HG03280 (cell line): Measurements from ENCODE around the gene ZBTB46.
A peak's percentile ranks its signal among the peaks of the same experiment; 100 is the strongest.
"Not testable (repeated sequence)": the region's sequence is repeated elsewhere in the genome, so short reads cannot be mapped to it uniquely, and the experiment has no call there.

Experiments
- ATAC-seq: cut with Tn5 transposase; IDR thresholded peaks from one replicate; pipeline ENCODE4 v1.9.1; 2021; ENCODE audit warnings: mild to moderate bottlenecking, moderate library complexity; ENCODE audit not compliant: unreplicated experiment

ZBTB46 gene

GRCh38 chr20:63859166-63859699 is 28.2 kb upstream of the ZBTB46 start:
- ATAC-seq: no peak

- ATAC-seq: no peak
These were observed 27.5 kb upstream of the ZBTB46 start for GRCh38 chr20:63858393-63859165.

DNA sequence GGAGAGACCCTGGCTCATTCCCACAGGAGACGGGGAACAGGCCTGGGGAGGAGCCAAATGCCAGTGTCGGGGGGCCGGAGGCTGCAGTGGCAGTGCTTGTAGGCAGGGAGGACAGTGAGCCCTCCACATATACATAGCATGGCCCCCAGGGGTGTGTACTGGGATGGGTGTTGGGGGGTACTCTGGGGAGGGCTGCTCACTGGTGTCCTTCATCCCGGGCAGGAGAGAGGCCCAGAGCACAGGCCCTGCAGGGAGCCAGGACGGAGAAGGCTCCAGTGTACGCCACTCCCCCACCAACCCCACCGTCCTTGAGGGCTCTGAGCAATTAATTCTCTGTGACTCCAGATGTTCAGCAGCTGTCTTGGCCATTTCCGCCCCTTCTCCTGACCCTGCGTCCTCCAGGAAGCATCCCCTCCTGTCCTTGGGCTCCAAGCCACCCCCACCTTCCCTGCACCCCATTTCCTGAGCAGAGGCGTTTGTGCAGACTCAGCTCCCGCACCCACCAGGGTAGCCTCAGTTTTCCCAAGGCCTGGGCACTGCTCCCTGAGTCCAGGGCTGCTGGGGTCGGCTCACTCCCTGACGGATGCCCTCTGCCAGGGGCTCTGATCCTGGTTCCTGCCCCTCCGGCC is 26.8 kb upstream of the ZBTB46 start:
- no peak for ATAC-seq

GRCh38 chr20:63856098-63856511 is 25.0 kb upstream of the ZBTB46 start:
- ATAC-seq: no peak

DNA sequence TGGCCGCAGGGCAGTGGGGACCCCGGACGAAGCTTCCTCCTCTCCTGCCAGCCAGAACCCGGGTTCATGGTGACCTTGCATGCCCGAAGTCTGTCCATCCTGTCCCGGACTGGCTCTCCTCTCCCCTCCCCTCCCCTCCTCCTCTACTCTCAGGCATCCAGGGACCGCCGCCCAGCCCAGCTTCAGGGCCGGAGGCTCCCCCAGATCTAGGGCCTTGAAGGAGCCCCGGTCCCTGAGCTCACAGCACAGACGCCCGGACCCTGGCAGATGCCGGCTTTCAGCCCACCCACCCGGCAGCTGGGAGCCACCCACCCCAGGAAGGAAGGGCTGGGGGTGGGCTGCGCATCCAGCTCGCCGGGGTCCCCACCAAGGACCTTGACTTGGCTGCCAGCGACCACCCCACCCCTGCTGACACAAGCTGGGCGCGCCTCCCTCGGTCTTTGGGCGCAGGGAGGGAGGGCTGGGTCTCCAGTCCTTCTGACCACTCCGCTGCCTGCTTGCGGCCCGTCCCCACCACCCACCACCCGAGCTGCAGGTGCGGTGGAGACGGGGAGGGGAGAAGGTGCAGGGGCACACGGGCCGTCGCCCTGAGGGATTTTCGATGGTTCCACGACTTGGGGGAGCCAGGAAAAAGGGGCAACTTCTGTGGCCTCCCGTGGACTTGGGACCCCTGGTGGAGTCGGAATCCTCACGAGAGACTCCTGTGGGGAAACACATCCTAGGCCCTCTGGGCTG is 24.5 kb upstream of the ZBTB46 start:
- ATAC-seq: no peak

DNA sequence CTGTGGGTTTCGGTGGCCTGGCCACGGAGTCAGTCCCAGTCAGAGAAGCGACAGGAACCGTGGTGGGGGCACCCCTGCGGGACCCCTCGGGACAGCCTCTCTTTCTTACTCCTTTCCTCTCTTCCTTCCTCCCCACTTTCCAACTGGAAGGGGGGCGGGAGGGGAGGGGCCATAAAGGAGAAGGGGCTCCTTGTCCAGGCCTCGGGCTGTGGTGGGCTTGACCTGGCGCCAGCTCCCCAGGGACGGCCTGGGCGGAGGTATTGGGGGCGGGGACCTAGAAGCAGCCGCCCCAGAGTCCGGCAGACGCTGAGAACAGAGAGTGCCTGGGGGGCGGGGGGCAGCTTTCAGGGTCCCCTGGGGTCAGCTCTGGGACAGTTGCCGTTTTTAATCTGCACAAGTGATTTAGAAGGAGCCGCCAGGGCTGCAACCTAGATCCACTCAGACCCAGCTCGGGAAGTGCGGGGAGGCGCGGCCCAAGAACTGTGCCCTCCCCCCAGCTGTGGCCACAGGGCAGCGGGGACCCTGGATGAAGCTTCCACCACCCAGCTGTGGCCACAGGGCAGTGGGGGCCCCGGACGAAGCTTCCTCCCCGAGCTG is 23.8 kb upstream of the ZBTB46 start:
- no peak for ATAC-seq

- ATAC-seq: no peak
These were observed 23.2 kb upstream of the ZBTB46 start for GRCh38 chr20:63854069-63854765.

GRCh38 chr20:63853733-63854068 is 22.6 kb upstream of the ZBTB46 start:
- not testable (repeated sequence) for ATAC-seq

DNA sequence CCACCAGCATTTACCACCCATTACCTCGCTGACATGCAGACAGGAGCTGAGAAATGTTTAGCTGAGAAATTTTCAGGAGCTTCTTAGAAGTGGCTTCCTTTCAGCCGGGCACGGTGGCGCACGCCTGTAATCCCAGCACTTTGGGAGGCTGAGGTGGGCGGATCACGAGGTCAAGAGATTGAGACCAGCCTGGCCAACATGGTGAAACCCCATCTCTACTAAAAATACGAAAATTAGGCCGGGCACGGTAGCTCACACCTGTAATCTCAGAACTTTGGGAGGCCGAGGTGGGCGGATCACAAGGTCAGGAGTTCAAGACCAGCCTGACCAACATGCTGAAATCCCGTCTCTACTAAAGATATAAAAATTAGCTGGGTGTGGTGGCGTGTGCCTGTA is 20.5 kb upstream of the ZBTB46 start:
- ATAC-seq: not testable (repeated sequence)

DNA sequence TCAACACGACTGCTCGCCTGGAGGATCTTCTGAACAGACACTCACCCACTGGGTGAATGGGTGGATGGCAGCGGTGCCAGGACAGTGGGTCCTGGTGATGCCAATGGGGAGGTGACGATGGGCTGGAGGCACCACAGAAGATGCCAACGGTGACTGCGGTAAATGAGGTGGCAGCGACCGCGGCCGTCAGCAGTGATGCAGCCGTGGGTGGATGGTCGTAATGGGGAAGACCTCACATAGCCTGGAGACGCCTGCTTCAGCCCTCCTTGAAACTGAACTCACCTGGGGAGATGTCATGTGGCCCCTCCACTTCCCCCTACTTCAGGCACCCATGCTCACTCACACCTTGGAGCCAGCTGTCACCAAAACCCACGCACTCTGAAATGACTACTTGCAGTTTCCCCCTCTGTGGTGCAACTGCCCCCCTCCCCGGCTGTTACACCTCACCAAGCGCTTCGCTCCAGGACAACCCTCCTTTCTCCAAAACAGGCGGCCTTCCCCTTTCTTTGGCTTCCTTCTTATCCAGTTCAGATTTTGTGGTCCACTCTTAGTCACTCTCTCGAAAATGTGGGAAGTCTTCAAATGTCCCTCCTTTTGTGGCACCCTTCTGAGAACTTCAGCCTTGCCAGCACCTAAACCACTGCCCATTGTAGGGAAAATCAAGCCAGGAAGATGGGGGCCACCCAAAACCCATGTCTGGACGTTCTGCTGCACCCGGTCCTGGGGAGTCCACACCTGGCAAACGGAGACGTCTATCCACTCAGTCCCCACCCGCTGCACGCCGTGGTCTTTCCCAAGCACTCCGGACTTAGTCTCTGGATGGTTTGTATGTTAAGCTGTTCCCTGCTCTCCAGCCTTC is 19.9 kb upstream of the ZBTB46 start:
- ATAC-seq: peak; percentile 85

DNA sequence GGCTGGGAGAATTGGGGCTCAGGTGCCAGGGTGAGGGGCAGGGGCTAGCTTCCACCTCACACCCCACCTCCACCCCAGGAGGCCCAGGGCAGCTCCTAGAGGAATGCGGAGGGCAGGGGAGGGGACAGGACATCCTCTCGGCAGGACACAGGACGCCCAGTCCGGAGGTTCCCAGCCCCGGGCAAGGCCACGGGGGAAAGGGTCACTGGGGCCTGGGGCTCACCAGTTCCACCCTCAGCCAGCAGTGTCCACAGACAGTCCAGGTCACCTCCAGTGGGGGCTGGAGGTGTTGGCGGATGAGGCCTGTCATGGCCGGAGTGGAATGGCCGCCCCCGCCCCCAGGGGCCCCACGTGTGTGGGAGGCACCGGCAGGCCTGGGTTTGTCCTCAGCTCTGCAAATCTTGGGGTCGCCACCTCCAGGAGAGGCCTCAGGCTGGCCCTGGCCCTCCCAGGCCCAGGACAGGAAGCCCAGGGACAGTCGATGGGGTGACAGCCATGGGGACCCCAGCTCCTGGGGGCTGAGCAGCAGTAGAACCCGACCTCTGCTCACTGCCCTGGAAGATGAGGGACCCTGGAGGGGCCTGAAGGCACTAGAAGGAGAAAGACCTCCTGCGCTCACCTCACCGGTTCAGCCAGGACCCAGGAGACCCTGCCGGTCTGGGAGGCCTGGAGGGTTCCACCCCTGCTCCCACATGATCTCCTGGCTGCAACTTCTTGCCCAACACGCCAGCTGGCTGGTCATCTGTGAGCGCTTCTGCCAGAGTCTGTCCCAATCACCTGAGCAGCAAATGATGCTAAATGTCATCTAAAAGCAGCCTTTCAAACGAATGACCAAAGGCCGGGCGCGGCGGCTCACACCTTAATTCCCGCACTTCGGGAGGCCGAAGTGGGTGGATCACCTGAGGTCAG is 17.2 kb upstream of the ZBTB46 start:
- no peak for ATAC-seq

DNA sequence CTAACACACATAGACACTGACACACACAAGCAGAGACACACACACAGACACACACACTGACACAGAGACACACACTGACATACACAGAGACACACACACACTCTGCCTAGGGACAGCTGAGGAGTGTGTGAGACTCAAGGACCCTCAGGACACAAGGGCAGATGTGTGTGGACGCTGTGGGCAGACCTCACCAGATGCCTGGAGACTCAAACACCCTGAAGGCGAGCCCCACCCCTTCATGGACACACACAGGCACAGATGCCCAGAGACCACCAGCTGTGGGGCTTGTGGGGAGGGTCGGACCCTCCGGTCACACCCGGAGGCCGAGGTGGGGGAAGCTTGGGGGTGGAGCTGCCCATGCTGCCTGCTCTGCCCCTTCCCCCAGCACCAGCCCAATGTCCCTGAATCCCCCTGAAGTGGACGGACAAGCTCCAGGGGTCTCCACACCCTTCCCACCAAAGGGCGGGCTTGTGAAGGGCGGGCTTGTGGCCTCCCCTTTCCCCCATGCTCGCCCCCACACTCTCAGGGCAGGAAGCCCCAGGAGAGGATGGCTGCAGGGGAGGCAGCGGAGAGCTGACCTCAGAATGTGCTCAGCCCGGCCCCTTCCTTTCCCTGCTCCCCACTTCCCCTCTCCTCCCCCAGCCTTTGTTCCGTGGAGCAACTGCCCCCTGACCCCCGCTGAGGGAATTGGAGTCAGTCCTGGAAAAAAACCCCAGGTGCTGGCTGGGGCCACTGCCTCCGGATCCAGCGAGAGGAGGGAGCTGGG is 16.4 kb upstream of the ZBTB46 start:
- no peak for ATAC-seq

DNA sequence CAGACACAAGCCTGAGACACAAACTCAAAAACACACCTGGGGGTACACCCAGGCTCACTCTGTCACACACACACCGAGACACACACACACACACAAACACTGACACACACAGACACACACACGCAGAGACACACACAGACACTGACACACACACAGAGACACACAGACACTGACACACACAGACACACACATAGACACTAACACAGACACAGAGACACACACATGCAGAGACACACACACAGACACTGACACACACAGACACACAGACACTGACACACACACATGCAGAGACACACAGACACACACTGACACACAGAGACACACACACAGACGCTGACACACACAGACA is 15.8 kb upstream of the ZBTB46 start:
- no peak for ATAC-seq

DNA sequence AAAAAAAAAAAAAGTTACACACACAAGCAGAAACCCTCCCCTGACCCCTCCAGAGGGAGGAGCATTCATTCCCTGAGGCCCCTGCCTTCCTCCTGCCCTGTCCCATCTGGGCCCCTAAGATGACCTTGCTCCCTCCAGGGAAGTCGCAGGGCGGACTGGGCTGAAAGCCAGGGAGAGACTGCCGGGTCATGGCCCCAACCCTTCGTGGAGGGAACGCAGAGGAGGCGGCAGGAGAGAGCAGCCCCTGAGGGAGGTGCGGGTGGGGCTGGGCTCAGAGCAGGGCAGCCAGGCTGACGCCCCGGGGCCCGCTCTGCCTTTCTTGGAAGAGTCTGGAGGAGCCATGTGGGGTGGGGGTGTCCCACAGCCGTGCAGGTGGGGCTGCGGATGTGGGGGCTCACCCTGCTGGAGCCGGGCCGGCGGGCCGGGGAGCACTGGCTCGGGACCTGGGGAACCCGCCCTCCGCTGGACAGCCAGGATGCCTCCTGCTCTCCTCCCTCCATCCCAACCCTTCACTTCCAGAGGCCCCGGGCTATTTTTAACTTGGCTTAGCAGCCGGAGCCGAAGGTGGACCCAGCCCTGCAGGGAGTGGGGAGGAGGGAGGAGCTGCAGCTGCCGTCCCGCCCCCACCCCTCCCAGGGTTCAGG is 15.2 kb upstream of the ZBTB46 start:
- no peak for ATAC-seq

DNA sequence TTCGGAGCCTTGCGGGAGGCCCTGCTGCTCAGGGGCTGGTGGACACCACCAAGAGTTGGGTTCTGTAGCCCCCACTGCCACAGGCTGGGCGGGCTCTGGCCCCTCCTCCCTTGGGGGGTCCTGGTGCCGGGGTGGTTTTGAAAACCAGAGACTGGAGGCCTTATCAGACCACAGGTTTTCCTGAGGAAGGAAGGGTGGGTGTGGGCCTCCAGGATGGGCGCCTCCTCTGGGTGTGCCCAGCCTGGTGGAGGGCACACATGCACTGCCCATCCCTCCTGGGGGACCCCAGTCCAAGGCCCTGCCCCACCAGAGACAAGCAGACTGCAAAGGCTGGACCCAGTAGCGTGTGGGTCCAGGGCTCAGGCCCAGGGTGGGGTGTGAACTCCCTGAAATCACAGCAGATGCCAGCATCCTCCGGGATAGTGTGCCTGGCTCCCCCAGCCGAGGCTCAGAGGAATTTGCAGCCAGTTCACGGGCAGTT is 13.5 kb upstream of the ZBTB46 start:
- ATAC-seq: no peak

DNA sequence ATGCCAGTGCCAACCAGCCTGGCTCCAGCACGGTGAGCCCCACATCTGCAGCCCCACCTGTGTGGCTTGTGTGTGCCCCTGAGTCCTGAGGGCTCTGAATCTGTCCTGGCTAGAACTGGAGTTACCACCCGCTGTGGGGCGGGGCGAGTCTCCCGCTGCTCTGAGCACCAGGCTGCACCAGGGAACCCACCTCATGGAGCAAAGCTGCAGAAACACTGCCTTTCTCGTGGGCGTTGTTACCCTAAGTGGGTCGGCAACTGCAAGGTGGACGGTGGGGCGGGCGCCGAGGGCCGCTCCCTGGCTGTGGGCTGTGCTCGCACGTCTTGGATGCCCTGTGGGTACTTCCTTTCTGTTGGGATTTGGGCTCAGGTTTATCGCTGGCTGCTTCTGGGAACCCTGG is 12.7 kb upstream of the ZBTB46 start:
- no peak for ATAC-seq

- no peak for ATAC-seq
These were observed 12.2 kb upstream of the ZBTB46 start for GRCh38 chr20:63843222-63843621.

DNA sequence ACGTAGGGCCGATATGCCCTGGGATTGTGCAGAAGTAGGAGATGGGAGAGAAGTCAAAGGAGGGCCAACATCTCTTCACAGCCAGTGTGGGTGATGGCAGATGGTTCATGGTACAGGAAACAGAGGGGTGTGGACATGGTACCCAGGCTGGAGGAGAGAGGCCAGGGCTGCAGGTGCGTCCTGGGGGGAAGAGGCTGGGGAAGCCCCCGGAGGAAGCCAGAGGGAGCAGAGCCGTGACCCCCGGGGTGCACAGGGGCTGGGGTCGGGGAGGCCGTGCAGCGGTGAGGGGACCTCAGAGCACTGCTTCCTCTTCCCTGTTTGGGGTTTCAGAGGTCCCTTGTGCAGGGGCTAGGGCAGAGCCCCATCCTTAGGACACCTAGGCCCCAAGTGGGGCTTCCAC is 11.2 kb upstream of the ZBTB46 start:
- no peak for ATAC-seq
